Measurements from ENCODE around the gene UCHL5. TPM values are rescaled to one million over a fixed set of nuclear protein-coding genes. Genes with fewer than 3 reads are reported as not detected.

The UCHL5 gene
- total and polyA plus RNA-seq, 2 experiments from 2014 or later = 42.5 to 67.1 TPM

DNA sequence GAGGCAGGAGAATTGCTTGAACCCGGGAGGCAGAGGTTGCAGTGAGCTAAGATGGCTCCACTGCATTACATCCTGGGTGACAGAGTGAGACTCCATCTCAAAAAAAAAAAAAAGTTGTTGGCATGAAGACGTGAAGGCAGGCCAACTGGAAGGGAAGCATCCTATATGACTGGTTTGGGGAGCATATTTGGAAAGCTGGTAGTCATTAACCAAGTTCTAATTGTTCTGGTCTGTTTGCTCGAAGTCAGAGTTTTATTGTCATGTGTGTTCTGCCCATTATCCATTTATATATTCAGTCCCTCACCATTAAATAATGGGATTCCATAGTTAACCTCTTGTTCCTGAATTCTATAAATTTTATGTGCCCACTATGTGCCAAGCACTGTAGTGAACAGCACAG lies 49.3 kb upstream of the UCHL5 start:
- H4K20me1 ChIP-seq (replicated peaks; ENCODE audit: insufficient read depth) = peaks cover 5% of the 10 kb centered on the region; the same call in 1 of the 2 replicates
- ATAC-seq = no peak
- no peak overlapping the region for H2AFZ ChIP-seq

More for the DNA sequence above, 49.3 kb upstream of the UCHL5 start:
- 0 out of 2 replicates have a peak, but pooled peaks cover 1% of the 10 kb centered on the region for H3K79me2 ChIP-seq (replicated peaks; ENCODE audit: insufficient read depth)
- H3K4me3 Mint-ChIP-seq = no peak overlapping the region
- no peak overlapping the region for H3K27ac Mint-ChIP-seq
- peaks cover 23% of the 10 kb centered on the region for H3K4me1 ChIP-seq (ENCODE audit: insufficient read depth)
- no peak overlapping the region for H3K4me2 ChIP-seq
- H3F3A ChIP-seq (replicated peaks; ENCODE audit: low read depth) = peaks cover 11% of the 10 kb centered on the region
- no peak overlapping the region for H3K4me3 ChIP-seq
- H3K36me3 Mint-ChIP-seq (ENCODE audit: low read depth) = no peaks in the 10 kb centered on the region
- no peaks in the 10 kb centered on the region for H3K36me3 ChIP-seq (ENCODE audit: insufficient read depth)
- H3K27ac ChIP-seq (ENCODE audit: low read depth) = no peak overlapping the region
- peaks cover under 1% of the 10 kb centered on the region for H3K27me3 Mint-ChIP-seq (ENCODE audit: insufficient read depth, low read depth, poor library complexity)
- no peak for DNase-seq (ENCODE audit: low spot score)
- TF ChIP-seq EZH2 (IDR thresholded peaks at IDR 0.05; ENCODE audit: low read depth, unreplicated experiment) (no peak), NANOG (IDR thresholded peaks at IDR 0.05; ENCODE audit: borderline replicate concordance) (no peak), POLR2AphosphoS5 (IDR thresholded peaks at IDR 0.05; ENCODE audit: low read depth) (no peak)
- TF ChIP-seq, protein P1, sequence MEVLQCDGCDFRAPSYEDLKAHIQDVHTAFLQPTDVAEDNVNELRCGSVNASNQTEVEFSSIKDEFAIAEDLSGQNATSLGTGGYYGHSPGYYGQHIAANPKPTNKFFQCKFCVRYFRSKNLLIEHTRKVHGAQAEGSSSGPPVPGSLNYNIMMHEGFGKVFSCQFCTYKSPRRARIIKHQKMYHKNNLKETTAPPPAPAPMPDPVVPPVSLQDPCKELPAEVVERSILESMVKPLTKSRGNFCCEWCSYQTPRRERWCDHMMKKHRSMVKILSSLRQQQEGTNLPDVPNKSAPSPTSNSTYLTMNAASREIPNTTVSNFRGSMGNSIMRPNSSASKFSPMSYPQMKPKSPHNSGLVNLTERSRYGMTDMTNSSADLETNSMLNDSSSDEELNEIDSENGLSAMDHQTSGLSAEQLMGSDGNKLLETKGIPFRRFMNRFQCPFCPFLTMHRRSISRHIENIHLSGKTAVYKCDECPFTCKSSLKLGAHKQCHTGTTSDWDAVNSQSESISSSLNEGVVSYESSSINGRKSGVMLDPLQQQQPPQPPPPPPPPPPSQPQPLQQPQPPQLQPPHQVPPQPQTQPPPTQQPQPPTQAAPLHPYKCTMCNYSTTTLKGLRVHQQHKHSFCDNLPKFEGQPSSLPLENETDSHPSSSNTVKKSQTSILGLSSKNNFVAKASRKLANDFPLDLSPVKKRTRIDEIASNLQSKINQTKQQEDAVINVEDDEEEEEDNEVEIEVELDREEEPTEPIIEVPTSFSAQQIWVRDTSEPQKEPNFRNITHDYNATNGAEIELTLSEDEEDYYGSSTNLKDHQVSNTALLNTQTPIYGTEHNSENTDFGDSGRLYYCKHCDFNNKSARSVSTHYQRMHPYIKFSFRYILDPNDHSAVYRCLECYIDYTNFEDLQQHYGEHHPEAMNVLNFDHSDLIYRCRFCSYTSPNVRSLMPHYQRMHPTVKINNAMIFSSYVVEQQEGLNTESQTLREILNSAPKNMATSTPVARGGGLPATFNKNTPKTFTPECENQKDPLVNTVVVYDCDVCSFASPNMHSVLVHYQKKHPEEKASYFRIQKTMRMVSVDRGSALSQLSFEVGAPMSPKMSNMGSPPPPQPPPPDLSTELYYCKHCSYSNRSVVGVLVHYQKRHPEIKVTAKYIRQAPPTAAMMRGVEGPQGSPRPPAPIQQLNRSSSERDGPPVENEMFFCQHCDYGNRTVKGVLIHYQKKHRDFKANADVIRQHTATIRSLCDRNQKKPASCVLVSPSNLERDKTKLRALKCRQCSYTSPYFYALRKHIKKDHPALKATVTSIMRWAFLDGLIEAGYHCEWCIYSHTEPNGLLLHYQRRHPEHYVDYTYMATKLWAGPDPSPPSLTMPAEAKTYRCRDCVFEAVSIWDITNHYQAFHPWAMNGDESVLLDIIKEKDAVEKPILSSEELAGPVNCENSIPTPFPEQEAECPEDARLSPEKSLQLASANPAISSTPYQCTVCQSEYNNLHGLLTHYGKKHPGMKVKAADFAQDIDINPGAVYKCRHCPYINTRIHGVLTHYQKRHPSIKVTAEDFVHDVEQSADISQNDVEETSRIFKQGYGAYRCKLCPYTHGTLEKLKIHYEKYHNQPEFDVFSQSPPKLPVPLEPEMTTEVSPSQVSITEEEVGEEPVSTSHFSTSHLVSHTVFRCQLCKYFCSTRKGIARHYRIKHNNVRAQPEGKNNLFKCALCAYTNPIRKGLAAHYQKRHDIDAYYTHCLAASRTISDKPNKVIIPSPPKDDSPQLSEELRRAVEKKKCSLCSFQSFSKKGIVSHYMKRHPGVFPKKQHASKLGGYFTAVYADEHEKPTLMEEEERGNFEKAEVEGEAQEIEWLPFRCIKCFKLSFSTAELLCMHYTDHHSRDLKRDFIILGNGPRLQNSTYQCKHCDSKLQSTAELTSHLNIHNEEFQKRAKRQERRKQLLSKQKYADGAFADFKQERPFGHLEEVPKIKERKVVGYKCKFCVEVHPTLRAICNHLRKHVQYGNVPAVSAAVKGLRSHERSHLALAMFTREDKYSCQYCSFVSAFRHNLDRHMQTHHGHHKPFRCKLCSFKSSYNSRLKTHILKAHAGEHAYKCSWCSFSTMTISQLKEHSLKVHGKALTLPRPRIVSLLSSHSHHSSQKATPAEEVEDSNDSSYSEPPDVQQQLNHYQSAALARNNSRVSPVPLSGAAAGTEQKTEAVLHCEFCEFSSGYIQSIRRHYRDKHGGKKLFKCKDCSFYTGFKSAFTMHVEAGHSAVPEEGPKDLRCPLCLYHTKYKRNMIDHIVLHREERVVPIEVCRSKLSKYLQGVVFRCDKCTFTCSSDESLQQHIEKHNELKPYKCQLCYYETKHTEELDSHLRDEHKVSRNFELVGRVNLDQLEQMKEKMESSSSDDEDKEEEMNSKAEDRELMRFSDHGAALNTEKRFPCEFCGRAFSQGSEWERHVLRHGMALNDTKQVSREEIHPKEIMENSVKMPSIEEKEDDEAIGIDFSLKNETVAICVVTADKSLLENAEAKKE (CRISPR knock-in tag; IDR thresholded peaks at IDR 0.05) = no peak
- H3K4me1 Mint-ChIP-seq = peaks cover 39% of the 10 kb centered on the region
- H3K9me2 ChIP-seq (ENCODE audit: insufficient read depth) = no peaks in the 10 kb centered on the region
- no peaks in the 10 kb centered on the region for H3K9me3 Mint-ChIP-seq
- peaks cover 9% of the 10 kb centered on the region for H3K27me3 ChIP-seq (ENCODE audit: insufficient read depth)

All from GM23338 (cell line).